ENCODE results near the gene ELOVL2. TPM values are rescaled to one million over a fixed set of nuclear protein-coding genes. Genes with fewer than 3 reads are reported as not detected.

Gene ELOVL2
- total RNA-seq, 2 experiments from 2014 or later: not detected

GRCh38 chr6:10933126-10933525, 111.0 kb downstream of the ELOVL2 start:
- ATAC-seq (ENCODE audit: poor library complexity) (no peak), DNase-seq (no peak)
- Histone ChIP-seq H3K4me1 (ENCODE audit: insufficient read depth, low read length) (no peaks in the 10 kb centered on the region), H3K36me3 (ENCODE audit: insufficient read depth, low read length) (no peaks in the 10 kb centered on the region), H3K4me3 (ENCODE audit: low read length) (no peak overlapping the region), H3K27ac (ENCODE audit: low read depth in 1 of 2, low read length in 2 of 2) (no peak overlapping the region), H3K9me3 (ENCODE audit: control insufficient read depth in 1 of 2, insufficient read depth in 1 of 2, low read length in 2 of 2) (no peaks in the 10 kb centered on the region), H3K27me3 (ENCODE audit: control insufficient read depth in 1 of 2, insufficient read depth in 2 of 2, low read length in 2 of 2) (peaks cover 0 to 4% of the 10 kb centered on the region in 2 experiments)
- no peaks in the 10 kb centered on the region for H3K4me1 Mint-ChIP-seq (ENCODE audit: low read depth)
- H3K36me3 Mint-ChIP-seq (ENCODE audit: low read depth): no peaks in the 10 kb centered on the region
- no peak overlapping the region for H3K27ac Mint-ChIP-seq
- H3K27me3 Mint-ChIP-seq: peaks cover 41% of the 10 kb centered on the region
- POLR2A ChIA-PET: no interaction called here
- no peak overlapping the region for H3K4me3 Mint-ChIP-seq
- H3K9me3 Mint-ChIP-seq: no peaks in the 10 kb centered on the region
- CTCF ChIA-PET: no interaction called here
- no peak for TF ChIP-seq CTCF (IDR thresholded peaks at IDR 0.05)
- intact Hi-C loops (cut with DNase I, micrococcal nuclease): no loop called here

Other genes starting within 250 kb of the ELOVL2 start
- gene MAK, start 205.8 kb downstream of the ELOVL2 start, total RNA-seq: under 1 TPM; 0.47 to 0.73 TPM
- gene GCM2, start 162.3 kb downstream of the ELOVL2 start, total RNA-seq: not detected
- under 1 TPM in 1 of 2 experiments, not detected in 1; 0.36 TPM for gene SYCP2L, start 157.3 kb downstream of the ELOVL2 start, total RNA-seq
- 1 to 10 TPM; 3.0 to 4.6 TPM for gene SMIM13, start 49.5 kb upstream of the ELOVL2 start, total RNA-seq
- not detected for gene ERVFRD-1, start 67.4 kb upstream of the ELOVL2 start, total RNA-seq
- 10 to 100 TPM; 40.9 to 44.3 TPM for gene NEDD9, start 188.4 kb upstream of the ELOVL2 start, total RNA-seq

Data from CD4-positive, alpha-beta T cell (primary cell).